HG02938 (cell line): ENCODE data around the gene VTCN1.
"Not testable (repeated sequence)": the region's sequence is repeated elsewhere in the genome, so short reads cannot be mapped to it uniquely, and the experiment has no call there.

Source experiments
- ATAC-seq: cut with Tn5 transposase; IDR thresholded peaks from one replicate; pipeline ENCODE4 v1.9.1; 2021; ENCODE audit warnings: mild to moderate bottlenecking, moderate library complexity; ENCODE audit not compliant: unreplicated experiment

The VTCN1 gene

GRCh38 chr1:117169871-117170596, 40.7 kb downstream of the VTCN1 start:
- ATAC-seq: no peak

GRCh38 chr1:117167402-117167801, 43.3 kb downstream of the VTCN1 start:
- no peak for ATAC-seq

GRCh38 chr1:117166076-117166475, 44.7 kb downstream of the VTCN1 start:
- ATAC-seq: no peak

- no peak for ATAC-seq
Observed at GRCh38 chr1:117164209-117164608, 46.5 kb downstream of the VTCN1 start.

- ATAC-seq: no peak
Observed at GRCh38 chr1:117162816-117163215, 47.9 kb downstream of the VTCN1 start.

- ATAC-seq: no peak
Observed at GRCh38 chr1:117161887-117162286, 48.8 kb downstream of the VTCN1 start.

GRCh38 chr1:117151305-117151704, 59.4 kb downstream of the VTCN1 start:
- ATAC-seq: not testable (repeated sequence)

- no peak for ATAC-seq
Observed at GRCh38 chr1:117150316-117150715, 60.4 kb downstream of the VTCN1 start.

GRCh38 chr1:117147856-117148588, 62.7 kb downstream of the VTCN1 start:
- no peak for ATAC-seq

- ATAC-seq: no peak
Observed at GRCh38 chr1:117147341-117147831, 63.3 kb downstream of the VTCN1 start.

- ATAC-seq: no peak
Observed at GRCh38 chr1:117146575-117147340, 64.0 kb downstream of the VTCN1 start.

GRCh38 chr1:117146072-117146471, 64.7 kb downstream of the VTCN1 start:
- ATAC-seq: no peak

GRCh38 chr1:117143871-117144270, 66.9 kb downstream of the VTCN1 start:
- ATAC-seq: no peak

GRCh38 chr1:117143172-117143571, 67.6 kb downstream of the VTCN1 start:
- no peak for ATAC-seq

- no peak for ATAC-seq
Observed at GRCh38 chr1:117142200-117142599, 68.5 kb downstream of the VTCN1 start.

- ATAC-seq: no peak
Observed at GRCh38 chr1:117138561-117138960, 72.2 kb downstream of the VTCN1 start.

- ATAC-seq: no peak
Observed at GRCh38 chr1:117138106-117138505, 72.6 kb downstream of the VTCN1 start.

- no peak for ATAC-seq
Observed at GRCh38 chr1:117137281-117137855, 73.4 kb downstream of the VTCN1 start.

GRCh38 chr1:117136749-117137148, 74.0 kb downstream of the VTCN1 start:
- no peak for ATAC-seq

GRCh38 chr1:117135329-117135728, 75.4 kb downstream of the VTCN1 start:
- ATAC-seq: no peak

- no peak for ATAC-seq
Observed at GRCh38 chr1:117130526-117130925, 80.2 kb downstream of the VTCN1 start.
